NCI-H2227 (cell line): ENCODE results near the gene KLRC3.
"Not testable (repeated sequence)": the region's sequence is repeated elsewhere in the genome, so short reads cannot be mapped to it uniquely, and the experiment has no call there.

Source experiments
- DNase-seq: peaks from one replicate; lab custom pipeline; 2025; ENCODE audit not compliant: unreplicated experiment; lab: John Stamatoyannopoulos, UW

KLRC3 gene

DNA sequence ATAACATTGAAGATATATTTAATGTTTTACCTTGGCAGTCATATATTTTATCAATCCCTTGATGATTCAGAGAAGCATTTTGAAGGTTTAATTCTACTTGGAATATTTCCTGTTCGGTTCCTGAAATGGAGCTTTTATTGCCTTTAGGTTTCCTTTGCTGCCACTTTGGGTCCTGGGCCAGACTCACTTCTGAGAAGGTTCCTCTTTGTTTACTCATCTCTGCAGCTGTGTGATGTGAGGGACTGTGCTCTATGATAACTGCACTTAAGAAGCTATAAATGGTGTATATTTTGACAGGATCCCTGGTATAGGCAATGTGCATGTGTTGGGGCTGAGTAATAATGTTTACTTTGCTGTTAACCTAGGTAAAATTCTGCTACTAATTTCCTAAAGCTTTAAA, at the start of gene KLRC3:
KLRC3 (minus strand) TSS at position 262 of the 400 bp plus-strand sequence; CDS start at position 217, 45 bp downstream.
- not testable (repeated sequence) for DNase-seq

DNA sequence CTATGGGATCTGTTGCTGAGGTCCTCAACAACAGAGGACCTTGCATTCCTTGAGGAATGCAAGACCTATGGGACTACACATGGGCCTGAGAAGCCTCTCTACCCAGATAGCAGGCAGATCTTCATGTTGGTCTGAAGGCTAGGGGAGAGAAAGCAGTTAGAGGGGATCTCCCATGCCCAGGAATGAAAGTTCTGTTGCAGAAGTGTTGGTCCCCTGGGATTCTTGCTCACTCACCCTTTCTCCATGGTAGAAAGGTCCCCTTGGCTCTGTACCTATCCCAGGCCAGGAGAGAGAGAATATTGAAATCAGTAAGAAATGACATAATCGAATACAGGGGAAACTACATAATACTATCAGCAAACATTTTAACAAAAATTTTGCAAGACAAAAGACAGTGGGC, 49.3 kb upstream of the KLRC3 start:
- DNase-seq, result no peak

DNA sequence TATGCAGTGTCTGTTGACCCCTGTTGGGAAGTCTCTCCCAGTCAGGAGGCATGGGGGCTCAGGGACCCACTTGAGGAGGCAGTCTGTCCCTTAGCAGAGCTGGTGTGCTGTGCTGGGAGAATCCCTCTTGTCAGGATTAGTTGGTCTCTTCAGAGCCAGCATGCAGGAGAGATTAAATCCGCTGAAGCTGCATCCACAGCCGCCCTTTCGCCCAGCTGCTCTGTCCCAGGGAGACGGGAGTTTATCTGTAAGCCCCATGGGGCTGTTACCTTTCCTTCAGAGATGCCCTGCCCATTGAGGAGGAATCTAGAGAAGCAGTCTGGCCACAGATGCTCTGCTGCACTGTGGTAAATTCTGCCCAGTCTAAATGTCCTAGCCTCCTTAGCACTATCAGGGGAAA, 45.9 kb upstream of the KLRC3 start:
- no peak for DNase-seq

DNA sequence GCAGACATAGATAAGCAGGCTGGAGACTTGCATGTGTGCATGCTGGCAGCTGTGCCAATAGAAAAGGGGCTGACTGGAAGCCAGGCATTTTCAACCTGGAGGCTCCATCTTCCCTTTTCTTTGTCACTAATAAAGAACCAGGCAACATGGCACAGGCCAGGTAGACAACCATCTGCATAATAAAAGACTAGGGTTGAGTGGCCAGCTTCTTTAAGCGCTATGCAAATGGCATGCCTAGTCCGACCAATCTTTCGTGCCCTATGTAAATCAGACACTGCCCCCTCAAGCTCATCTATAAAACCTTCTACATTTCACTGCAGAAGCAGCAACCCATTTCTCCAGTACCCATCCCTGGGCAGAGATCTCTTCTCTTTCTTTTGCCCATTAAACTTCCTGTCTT, 37.4 kb upstream of the KLRC3 start:
- DNase-seq, result no peak

DNA sequence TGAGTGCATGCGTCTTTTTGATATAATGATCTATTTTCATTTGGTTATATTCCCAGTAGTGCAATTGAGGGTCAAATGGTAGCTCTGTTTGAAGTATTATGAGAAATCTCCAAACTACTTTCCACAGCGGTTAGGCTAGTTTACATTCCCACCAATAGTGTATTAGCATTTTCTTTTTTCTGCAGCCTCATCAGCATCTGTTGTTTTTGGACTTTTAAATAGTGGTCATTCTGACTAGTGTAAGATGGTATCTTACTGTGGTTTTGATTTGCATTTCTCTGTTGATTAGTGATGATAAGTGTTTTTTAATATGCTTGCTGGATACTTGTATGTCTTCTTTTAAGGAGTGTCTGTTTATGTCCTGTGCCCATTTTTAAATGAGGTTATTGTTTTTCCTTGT, 36.5 kb upstream of the KLRC3 start:
- DNase-seq, result no peak

DNA sequence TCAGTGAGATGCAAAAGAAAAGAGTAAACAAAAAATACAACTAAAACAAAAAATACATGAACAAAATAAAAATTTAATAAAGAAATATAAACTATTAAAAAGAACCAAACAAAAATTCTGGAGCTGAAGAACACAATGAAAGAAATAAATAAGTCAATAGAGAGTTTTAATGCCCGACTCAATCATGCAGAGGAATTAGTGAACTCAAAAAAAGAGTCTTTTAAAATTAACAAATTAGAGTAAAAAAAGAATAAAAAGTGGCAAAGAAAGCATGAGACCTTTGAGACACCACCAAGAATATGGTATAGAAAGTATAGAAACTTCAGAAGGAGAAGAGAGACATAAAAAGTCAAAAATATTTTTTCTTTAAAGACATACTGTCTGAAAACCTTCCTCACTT, 35.4 kb upstream of the KLRC3 start:
- no peak for DNase-seq

DNA sequence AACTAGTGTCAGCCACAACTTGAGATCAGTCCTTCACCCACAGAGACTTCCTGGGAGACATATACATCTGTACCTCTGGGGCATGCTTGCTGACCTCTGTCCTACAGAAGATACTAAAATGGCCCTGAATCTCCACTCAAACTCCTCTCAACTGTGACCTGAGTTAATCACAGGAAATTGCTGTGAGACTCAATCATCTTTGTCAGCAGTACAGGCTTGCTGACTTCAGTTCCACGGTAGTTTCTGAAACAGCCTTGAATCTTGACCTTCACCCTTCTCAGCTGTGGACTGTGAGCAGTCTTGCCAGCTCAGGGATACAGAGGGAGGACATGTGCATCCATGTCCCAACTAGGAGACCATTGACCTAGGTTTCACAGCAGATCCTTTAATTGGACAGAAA, 34.1 kb upstream of the KLRC3 start:
- DNase-seq, result no peak

DNA sequence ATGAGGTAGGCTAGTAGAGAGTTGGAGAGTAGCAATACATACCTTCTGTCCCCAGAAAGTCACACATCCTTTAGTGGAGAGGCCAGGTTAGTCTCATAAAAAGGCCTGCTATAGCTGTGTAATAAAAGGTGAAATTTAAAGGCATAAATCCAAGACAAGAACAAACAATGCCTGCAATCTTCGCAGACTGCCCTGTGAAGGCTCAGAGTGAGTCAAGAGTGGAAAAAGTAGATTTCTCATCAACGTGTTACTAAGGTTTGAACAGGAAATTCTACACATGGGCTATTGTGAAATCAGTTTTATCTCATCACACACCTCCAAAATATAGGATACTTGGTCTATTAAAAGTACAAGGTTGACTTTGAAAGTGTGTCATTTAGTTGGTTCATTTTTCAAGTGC, 32.8 kb upstream of the KLRC3 start, which contains the start of gene KLRC1:
KLRC1 (minus strand) TSS at position 222 of the 400 bp plus-strand sequence. CDS start 2,221 bp downstream, outside the sequence.
- DNase-seq, result no peak

DNA sequence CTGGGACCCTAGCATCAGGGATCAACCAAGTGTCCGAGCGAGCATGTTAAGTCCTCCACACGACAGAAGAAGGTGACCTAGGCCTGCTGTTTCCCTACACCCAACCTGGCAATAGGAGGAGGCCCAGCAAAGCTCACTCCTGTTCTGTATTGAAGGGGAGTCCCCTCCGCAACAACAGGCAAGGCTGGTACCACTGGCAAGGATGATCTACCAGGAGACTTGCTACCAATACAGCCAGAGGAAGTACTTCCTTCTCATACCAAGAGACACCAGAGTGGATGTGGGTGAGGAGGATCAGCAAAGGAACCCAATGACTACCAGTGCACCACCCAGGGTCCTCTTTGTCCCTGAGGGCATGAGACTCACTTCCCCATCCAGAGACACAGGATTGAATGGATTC, 27.8 kb upstream of the KLRC3 start:
- DNase-seq, result no peak

DNA sequence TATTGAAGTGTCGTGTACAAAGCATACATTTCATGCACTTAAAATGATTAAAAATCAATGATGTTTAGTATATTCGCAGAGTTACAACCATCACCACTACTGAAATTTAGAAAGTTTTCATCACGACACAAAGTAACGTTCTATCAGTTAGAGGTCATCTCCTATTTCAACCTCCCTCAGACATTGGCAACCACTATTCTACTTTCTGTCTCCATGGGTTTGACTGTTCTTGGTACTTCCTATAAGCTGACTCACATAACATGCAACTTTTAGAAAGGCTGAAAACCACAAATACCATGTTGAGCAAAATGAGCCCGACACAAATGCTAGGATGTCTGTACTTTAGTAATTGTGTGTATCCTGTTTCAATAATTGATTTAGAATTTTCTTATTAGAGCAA, 25.7 kb upstream of the KLRC3 start:
- DNase-seq, result not testable (repeated sequence)

DNA sequence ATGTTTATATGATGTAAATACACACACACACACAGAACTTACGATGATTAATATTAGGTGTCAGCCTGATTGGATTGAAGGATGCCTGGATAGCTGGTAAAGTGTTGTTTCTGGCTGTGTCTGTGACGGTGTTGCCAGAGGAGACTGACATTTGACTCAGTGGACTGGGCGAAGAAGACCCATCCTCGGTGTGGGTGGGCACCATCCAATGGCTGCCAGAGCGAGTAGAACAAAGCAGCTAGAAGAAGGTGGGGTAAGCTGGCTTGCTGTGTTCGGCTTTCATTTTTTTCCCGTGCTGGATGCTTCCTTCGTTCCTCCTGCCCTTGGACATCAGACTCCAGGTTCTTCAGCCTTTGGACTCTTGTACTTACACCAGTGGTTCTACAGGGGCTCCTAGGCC, 20.7 kb upstream of the KLRC3 start:
- not testable (repeated sequence) for DNase-seq

DNA sequence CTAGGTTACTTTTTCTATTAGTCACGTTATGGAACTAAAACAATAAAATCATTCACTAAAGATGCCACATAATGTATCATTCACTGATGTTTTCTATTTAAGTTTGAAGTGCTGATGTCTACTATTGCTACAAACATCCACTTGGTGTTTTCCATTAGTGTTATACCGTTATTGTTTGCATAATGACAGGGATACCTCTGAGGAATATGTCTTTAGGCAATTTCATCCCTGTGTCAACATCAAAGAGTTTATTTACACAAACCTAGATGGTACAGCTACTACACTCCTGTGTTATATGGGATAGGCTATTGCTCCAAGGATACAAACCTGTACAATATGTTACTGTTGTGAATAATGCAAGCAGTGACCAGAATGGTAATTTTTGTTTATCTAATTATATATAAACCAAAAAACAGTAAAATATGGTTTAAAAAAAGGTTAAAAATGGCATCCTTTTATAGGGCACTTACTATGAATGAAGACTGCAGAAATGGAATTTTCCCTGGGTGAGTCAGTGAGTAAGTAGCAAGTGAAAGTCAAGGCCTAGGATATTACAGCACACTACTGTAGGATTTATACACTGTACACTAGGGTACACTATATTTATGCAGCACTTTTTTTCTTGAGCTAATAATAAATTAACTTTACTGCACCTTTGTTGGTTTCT, 19.3 kb upstream of the KLRC3 start:
- not testable (repeated sequence) for DNase-seq

DNA sequence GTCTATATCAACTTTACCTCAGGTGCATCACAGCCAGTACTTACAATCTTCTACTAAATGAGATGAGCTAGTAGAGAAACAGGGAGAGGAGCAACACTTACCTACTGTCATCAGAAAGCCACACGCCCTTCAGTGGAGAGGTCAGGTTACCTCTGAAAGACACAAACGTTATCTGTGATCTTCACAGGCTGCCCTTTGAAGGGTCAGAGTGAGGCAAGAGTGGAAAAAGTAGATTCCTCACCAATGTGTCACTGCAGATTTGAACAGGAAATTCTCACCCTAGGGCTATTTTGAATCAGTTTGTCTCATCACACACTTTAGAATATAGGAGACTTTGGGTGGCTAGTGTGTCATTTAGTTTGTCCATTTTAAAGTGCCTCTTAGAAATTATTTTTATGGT, 17.2 kb upstream of the KLRC3 start:
- not testable (repeated sequence) for DNase-seq

DNA sequence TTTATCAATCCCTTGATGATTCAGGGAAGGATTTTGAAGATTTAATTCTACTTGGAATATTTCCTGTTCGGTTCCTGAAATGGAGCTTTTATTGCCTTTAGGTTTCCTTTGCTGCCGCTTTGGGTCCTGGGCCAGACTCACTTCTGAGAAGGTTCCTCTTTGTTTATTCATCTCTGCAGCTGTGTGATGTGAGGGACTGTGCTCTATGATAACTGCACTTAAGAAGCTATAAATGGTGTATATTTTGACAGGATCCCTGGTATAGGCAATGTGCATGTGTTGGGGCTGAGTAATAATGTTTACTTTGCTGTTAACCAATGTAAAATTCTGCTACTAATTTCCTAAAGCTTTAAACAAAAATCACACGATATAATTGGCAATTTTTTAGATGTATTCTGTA, 15.4 kb upstream of the KLRC3 start, which contains the start of gene KLRC2:
KLRC2 (minus strand) TSS at position 195 of the 400 bp plus-strand sequence; CDS start at position 171, 24 bp downstream.
- DNase-seq, result not testable (repeated sequence)

DNA sequence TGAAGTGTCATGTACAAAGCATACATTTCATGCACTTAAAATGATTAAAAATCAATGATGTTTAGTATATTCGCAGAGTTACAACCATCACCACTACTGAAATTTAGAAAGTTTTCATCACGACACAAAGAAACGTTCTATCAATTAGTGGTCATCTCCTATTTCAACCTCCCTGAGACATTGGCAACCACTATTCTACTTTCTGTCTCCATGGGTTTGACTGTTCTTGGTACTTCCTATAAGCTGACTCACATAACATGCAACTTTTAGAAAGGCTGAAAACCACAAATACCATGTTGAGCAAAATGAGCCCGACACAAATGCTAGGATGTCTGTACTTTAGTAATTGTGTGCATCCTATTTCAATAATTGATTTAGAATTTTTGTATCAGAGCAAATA, 10.2 kb upstream of the KLRC3 start:
- not testable (repeated sequence) for DNase-seq

DNA sequence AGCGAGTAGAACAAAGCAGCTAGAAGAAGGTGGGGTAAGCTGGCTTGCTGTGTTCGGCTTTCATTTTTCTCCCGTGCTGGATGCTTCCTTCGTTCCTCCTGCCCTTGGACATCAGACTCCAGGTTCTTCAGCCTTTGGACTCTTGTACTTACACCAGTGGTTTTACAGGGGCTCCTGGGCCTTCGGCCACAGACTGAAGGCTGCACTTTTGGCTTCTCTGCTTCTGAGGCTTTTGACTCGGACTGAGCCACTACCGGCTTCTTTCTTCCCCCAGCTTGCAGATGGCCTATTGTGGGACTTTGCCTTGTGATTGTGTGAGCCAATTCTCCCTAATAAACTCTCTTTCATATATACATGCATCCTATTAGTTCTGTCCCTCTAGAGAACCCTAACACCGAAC, 5.5 kb upstream of the KLRC3 start:
- not testable (repeated sequence) for DNase-seq

DNA sequence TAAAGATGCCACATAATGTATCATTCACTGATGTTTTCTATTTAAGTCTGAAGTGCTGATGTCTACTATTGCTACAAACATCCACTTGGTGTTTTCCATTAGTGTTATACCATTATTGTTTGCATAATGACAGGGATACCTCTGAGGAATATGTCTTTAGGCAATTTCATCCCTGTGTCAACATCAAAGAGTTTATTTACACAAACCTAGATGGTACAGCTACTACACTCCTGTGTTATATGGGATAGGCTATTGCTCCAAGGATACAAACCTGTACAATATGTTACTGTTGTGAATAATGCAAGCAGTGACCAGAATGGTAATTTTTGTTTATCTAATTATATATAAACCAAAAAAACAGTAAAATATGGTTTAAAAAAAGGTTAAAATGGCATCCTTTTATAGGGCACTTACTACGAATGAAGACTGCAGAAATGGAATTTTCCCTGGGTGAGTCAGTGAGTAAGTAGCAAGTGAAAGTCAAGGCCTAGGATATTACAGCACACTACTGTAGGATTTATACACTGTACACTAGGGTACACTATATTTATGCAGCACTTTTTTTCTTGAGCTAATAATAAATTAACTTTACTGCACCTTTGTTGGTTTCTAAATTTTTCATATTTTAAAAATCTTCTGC, 4.0 kb upstream of the KLRC3 start:
- DNase-seq, result not testable (repeated sequence)

DNA sequence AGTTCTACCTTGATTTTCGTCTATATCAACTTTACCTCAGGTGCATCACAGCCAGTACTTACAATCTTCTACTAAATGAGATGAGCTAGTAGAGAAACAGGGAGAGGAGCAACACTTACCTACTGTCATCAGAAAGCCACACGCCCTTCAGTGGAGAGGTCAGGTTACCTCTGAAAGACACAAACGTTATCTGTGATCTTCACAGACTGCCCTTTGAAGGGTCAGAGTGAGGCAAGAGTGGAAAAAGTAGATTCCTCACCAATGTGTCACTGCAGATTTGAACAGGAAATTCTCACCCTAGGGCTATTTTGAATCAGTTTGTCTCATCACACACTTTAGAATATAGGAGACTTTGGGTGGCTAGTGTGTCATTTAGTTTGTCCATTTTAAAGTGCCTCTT, 1.8 kb upstream of the KLRC3 start:
- not testable (repeated sequence) for DNase-seq

DNA sequence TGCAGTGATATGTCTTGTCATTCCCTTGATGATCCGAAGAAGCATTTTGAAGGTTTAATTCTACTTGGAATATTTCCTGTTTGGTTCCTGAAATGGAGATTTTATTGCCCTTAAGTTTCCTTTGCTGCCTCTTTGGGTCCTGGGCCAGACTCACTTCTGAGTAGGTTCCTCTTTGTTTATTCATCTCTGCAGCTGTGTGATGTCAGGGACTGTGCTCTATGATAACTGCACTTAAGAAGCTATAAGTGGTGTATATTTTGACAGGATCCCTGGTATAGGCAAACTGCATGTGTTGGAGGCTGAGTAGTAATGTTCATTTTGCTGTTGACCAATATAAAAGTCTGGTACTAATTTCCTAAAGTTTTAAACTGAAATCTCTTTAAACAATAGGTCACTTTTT, 11.0 kb downstream of the KLRC3 start, which contains the start of gene KLRC4:
KLRC4 (minus strand) TSS at position 366 of the 400 bp plus-strand sequence; CDS start at position 184, 182 bp downstream.
- no peak for DNase-seq

DNA sequence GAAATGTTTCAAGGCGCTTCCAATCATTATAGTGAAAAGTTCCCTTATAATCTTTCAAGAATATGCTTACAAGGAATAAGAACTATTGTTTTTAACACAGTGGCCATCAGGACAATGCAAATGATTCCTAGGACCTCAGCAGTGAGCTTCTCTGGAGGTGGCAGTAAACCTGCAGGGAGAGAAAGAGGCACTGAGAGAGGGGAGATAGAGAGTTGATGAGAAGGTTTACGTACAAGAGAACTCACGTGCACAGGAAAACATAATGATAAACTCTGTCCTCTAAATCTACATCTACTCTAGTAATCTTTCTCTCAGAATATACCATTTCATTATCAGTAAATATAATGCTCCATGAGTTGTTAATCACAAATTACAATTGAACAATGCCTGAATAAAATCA, 11.6 kb downstream of the KLRC3 start:
- DNase-seq, result no peak

DNA sequence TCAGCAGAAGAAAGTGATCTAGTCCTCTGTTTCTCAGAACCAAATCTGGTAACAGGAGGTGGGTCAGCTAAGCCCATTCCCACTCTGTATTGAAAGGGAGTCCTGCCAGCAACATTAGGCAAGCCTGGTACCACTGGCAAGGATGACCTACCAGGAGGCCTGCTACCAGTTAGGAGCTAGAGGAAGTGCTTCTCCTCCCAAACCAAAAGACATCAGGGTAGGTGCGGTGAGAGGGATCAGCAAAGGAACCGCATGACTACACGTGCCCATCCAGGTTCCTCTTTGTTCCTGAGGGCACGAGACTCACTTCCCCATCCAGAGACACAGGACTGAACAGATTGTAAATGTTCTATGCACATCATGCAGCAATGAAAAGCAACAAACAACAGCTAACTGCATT, 13.7 kb downstream of the KLRC3 start:
- no peak for DNase-seq

DNA sequence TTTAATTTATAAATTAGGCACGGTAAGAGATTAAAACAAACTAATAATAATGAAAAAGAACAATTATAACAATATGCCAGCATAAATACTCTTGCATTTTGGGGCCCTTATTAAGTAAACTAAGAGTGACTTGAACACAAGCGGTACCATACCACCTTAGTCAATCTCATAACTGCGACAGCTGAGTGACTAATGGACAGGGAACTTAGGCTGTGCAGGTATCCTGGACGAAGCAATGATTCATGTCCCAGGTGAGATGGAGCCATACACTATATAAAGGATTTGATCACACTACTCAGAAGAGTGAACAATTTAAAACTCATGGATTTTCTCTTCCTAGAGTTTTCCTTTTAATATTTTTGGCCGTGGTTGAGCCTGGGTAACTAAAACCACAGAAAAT, 15.1 kb downstream of the KLRC3 start:
- DNase-seq, result no peak
